K562 (cell line): ENCODE data around the gene SYT6. TPM values are rescaled to one million over a fixed set of nuclear protein-coding genes. Genes with fewer than 3 reads are reported as not detected.

Source experiments
- ATAC-seq: fragments of 200-7000 bp; cut with Tn5 transposase; 3 replicates; pipeline ENCODE4 v1.9.1; 2020; ENCODE audit warnings: moderate library complexity
- BruUV-seq: library from RNA; stranded (reverse); fragments of 400-500 nt; replicated peaks from 2 replicates; lab custom pipeline; 2021; lab: Mats Ljungman, UMichigan
- CTCF ChIA-PET: fragments of 300-600 bp; formaldehyde crosslinking; extraction: SDS; loops from one replicate; lab custom pipeline; 2021; ENCODE audit warnings: low intra/inter-chr PET ratio; lab: Yijun Ruan, JAX
- POLR2A ChIA-PET: fragments of 300-600, 350-650 bp; sonication (Branson Sonifier 250); formaldehyde crosslinking; extraction: SDS; loops from one replicate; lab custom pipeline; 2021; ENCODE audit warnings: antibody characterized with exemption, inconsistent platforms; lab: Yijun Ruan, JAX
- DNase-seq, 4 experiments: peaks; one replicate each; pipeline versions ENCODE4 v3.0.0 to v3.0.0-alpha.2; 2011 to 2018; ENCODE audit warnings: low spot score in 3 of 4, mixed read lengths in 3 of 4; ENCODE audit errors: extremely low read depth in 1 of 4
- FAIRE-seq: peaks from 2 replicates; lab custom pipeline; 2011; peaks lifted over from hg19 to GRCh38; lab: Jason Lieb, UNC
- H2AFZ ChIP-seq: 2 replicates; pipeline ENCODE4 v1.6.0; 2011; ENCODE audit warnings: low read depth, low read length, control low read depth, inconsistent platforms
- H3K27ac ChIP-seq: fragments of 200-600 bp; 3 replicates; pipeline ENCODE4 v1.8.0; 2011; ENCODE audit warnings: low read depth, mild to moderate bottlenecking, control low read depth, inconsistent platforms, low read length, moderate library complexity, mixed read lengths; ENCODE audit errors: extremely low read depth
- H3K27me3 ChIP-seq, 2 experiments: fragments of 300-600 bp in 1 of 2; 2 replicates in 1 of 2; 3 replicates in 1 of 2; pipeline versions ENCODE4 v1.6.0 to v1.8.0; 2011; ENCODE audit warnings: inconsistent platforms in 2 of 2, low read length in 2 of 2, mild to moderate bottlenecking in 1 of 2, mixed read lengths in 1 of 2, moderate library complexity in 1 of 2; ENCODE audit not compliant: control insufficient read depth in 2 of 2, insufficient read depth in 2 of 2
- H3K36me3 ChIP-seq: fragments of 300-600 bp; 3 replicates; pipeline ENCODE4 v1.8.0; 2011; ENCODE audit warnings: mild to moderate bottlenecking, low read length, inconsistent platforms; ENCODE audit not compliant: control insufficient read depth, insufficient read depth
- H3K4me1 ChIP-seq, 2 experiments: fragments of 200-600 bp in 1 of 2; replicated peaks in 1 of 2; 2 replicates in 1 of 2; 3 replicates in 1 of 2; pipeline versions ENCODE4 v1.5.1 to v1.8.0; 2011; ENCODE audit warnings: inconsistent platforms in 2 of 2, low read length in 2 of 2, mild to moderate bottlenecking in 1 of 2, mixed read lengths in 1 of 2, moderate library complexity in 1 of 2; ENCODE audit not compliant: control insufficient read depth in 2 of 2, insufficient read depth in 2 of 2
- H3K4me2 ChIP-seq: 2 replicates; pipeline ENCODE4 v1.6.1; 2011; ENCODE audit warnings: low read length, control low read depth, inconsistent platforms, mixed read lengths; ENCODE audit not compliant: insufficient read depth
- H3K4me3 ChIP-seq: fragments of 200-600 bp; sonication (generic), shearing (Covaris generic); 2 replicates; pipeline ENCODE4 v1.5.1; 2016; ENCODE audit warnings: control low read depth, inconsistent platforms
- H3K79me2 ChIP-seq: fragments of 200-600 bp; 3 replicates; pipeline ENCODE4 v1.8.0; 2011; ENCODE audit warnings: low read length, inconsistent platforms; ENCODE audit not compliant: control insufficient read depth, insufficient read depth
- H3K9ac ChIP-seq, 2 experiments: 2 replicates each; pipeline versions ENCODE4 v1.6.0 to v1.6.1; 2011; ENCODE audit warnings: low read depth in 2 of 2, low read length in 2 of 2, control low read depth in 1 of 2, inconsistent platforms in 1 of 2, mild to moderate bottlenecking in 1 of 2, mixed read lengths in 1 of 2; ENCODE audit not compliant: insufficient read depth in 1 of 2
- H3K9me1 ChIP-seq: one replicate; pipeline ENCODE4 v1.6.0; 2011; ENCODE audit warnings: inconsistent platforms, mild to moderate bottlenecking, low read length, moderate library complexity; ENCODE audit not compliant: control insufficient read depth, insufficient read depth
- H3K9me3 ChIP-seq: replicated peaks from 2 replicates; pipeline ENCODE4 v1.5.1; 2011; ENCODE audit warnings: low read depth, low read length, inconsistent platforms; ENCODE audit not compliant: control insufficient read depth, insufficient read depth
- H4K20me1 ChIP-seq: replicated peaks from 2 replicates; pipeline ENCODE4 v1.6.1; 2011; ENCODE audit warnings: low read length, inconsistent platforms, mixed read lengths; ENCODE audit not compliant: control insufficient read depth, insufficient read depth
- CTCF ChIP-seq, 3 experiments: IDR thresholded peaks in 2 of 3; conservative IDR thresholded peaks in 1 of 3; 2 replicates each; pipeline ENCODE4 v1.5.1; 2011 to 2012; ENCODE audit warnings: low read length in 3 of 3, mild to moderate bottlenecking in 3 of 3, control low read depth in 2 of 3, improper control_type of control experiment in 1 of 3, inconsistent platforms in 1 of 3, low read depth in 1 of 3, mixed read lengths in 1 of 3, moderate library complexity in 1 of 3; ENCODE audit not compliant: insufficient read depth in 2 of 3
- RAD21 ChIP-seq, 2 experiments: fragments of 250-450 bp in 1 of 2; fragments of 450-650 bp in 1 of 2; sonication (Bioruptor Pico) in 1 of 2; formaldehyde crosslinking in 1 of 2; IDR thresholded peaks in 1 of 2; conservative IDR thresholded peaks in 1 of 2; 2 replicates each; pipeline versions ENCODE4 v1.4.0 to v1.8.0; 2020 to 2022; ENCODE audit warnings: mild to moderate bottlenecking in 2 of 2, moderate library complexity in 1 of 2
- ZFP30 ChIP-seq: fragments of 250-450 bp; sonication (Bioruptor Pico); IDR thresholded peaks from 2 replicates; pipeline ENCODE4 v1.8.0; 2022; ENCODE audit warnings: moderate library complexity, mild to moderate bottlenecking, inconsistent platforms, borderline replicate concordance
- WGBS: fragments of 100-300 bp; shearing (Covaris generic); methylation state at CpG from one replicate; pipeline ENCODE4 v1.1.6; 2016; ENCODE audit warnings: low coverage, mixed read lengths; ENCODE audit not compliant: insufficient coverage; ENCODE audit errors: missing lambda C conversion rate; 5-methylcytosine and 5-hydroxymethylcytosine counted together
- in situ Hi-C: fragments of 300-500 bp; cut with MboI; formaldehyde crosslinking; loops from 4 replicates; pipeline ENCODE4 v1.15.0; 2018; ENCODE audit warnings: inconsistent platforms, mixed read lengths
- intact Hi-C: fragments of 100-400 bp; cut with micrococcal nuclease; formaldehyde crosslinking; loops from 2 replicates; pipeline ENCODE4 v1.14.2; 2022
- polyA plus RNA-seq, 8 experiments: library from polyadenylated mRNA; depleted of rRNA in 4 of 8; stranded (reverse) in 5 of 8; unstranded in 3 of 8; fragments of >200 nt; fragmentation: Nextera tagmentation in 2 of 8; fragmentation: Illumina TruSeq in 1 of 8; extraction: Ambion mirVana in 2 of 8; extraction: Trizol in 1 of 8; gene quantifications; 2 replicates each; pipeline versions ENCODE4 v1.2.1 to v1.2.3, GENCODE V29; 2011 to 2014; ENCODE audit warnings: inconsistent platforms in 1 of 8, missing spikeins in 1 of 8
- total RNA-seq, 7 experiments: library from RNA; depleted of rRNA in 6 of 7; stranded (reverse); fragments of >200 nt in 6 of 7; fragmentation: Illumina TruSeq in 2 of 7; extraction: Trizol in 2 of 7; gene quantifications; 2 replicates each; pipeline versions ENCODE4 v1.2.1 to v1.2.3, GENCODE V29; 2011 to 2021; ENCODE audit warnings: low replicate concordance in 1 of 7

SYT6 gene
- total and polyA plus RNA-seq, 9 of the 15 experiments (the other 6 are each of a cell fraction or from before 2014, with no cell fraction given): 0.06 TPM; not detected in 8

GRCh38 chr1:114104949-114105348 lies 48.7 kb downstream of the SYT6 start:
- H3K4me2 ChIP-seq: no peak overlapping the region
- no peaks in the 10 kb centered on the region for H3K9me1 ChIP-seq
- BruUV-seq: no TSS peak
- H3K79me2 ChIP-seq: no peaks in the 10 kb centered on the region
- H3K27me3 ChIP-seq: peaks cover 17 to 48% of the 10 kb centered on the region in 2 experiments
- H2AFZ ChIP-seq: no peak overlapping the region
- POLR2A ChIA-PET: interaction anchor here (0.7 kb wide), 1 partner anchor 10 kb away, joined by 3 read pairs; no protein-coding TSS in a partner anchor
- CTCF ChIA-PET: no interaction called here
- no peak overlapping the region for H3K4me3 ChIP-seq
- FAIRE-seq (no peak), ATAC-seq (peak; percentile 26), DNase-seq (no peak)
- H3K36me3 ChIP-seq: no peaks in the 10 kb centered on the region
- H3K9ac ChIP-seq: no peak overlapping the region
- in situ Hi-C loops (no loop called here), intact Hi-C loops (loop anchor here (10.0 kb wide), 1 partner anchor 130 kb away; the partner anchor contains the start of gene OLFML3)
- TF ChIP-seq CTCF (IDR thresholded peaks at IDR 0.05 in 2 of 3, conservative IDR thresholded peaks at IDR 0.05 in 1 of 3; ENCODE audit: insufficient read depth in 2 of 3, low read depth in 1 of 3, low read length in 3 of 3): 0 out of 6 replicates have a peak, but pooled peaks of 2 of the 3 experiments have one; percentile 4 to 9
- TF ChIP-seq ZFP30 (CRISPR knock-in tag): no peak
- peak in 1 of 2 experiments; percentile 5; a peak in 1 of 4 replicates for TF ChIP-seq RAD21 (CRISPR knock-in tag; conservative IDR thresholded peaks at IDR 0.05 in 1 of 2, IDR thresholded peaks at IDR 0.05 in 1 of 2)
- no peaks in the 10 kb centered on the region for H3K9me3 ChIP-seq
- no peak overlapping the region for H3K27ac ChIP-seq
- 0% methylated on average over 3 of the region's 3 CpGs for WGBS
- peaks cover 0 to 3% of the 10 kb centered on the region in 2 experiments; a peak in 1 of 5 replicates for H3K4me1 ChIP-seq
- H4K20me1 ChIP-seq: no peaks in the 10 kb centered on the region
